GM06990 (cell line): ENCODE data around the gene USP35.

Experiments
- DNase-seq: peaks from one replicate; pipeline ENCODE4 v3.0.0-alpha.2; 2011; ENCODE audit not compliant: insufficient read length; ENCODE audit errors: extremely low read depth
- H3K27me3 ChIP-seq: replicated peaks from 2 replicates; pipeline ENCODE4 v1.6.0; 2011; ENCODE audit warnings: low read length; ENCODE audit not compliant: control insufficient read depth, insufficient read depth
- H3K36me3 ChIP-seq: 2 replicates; pipeline ENCODE4 v1.5.1; 2011; ENCODE audit warnings: low read length; ENCODE audit not compliant: control insufficient read depth, insufficient read depth
- H3K4me3 ChIP-seq: replicated peaks from 2 replicates; pipeline ENCODE4 v1.5.1; 2011; ENCODE audit warnings: low read depth, mild to moderate bottlenecking, control low read depth, low read length
- TF ChIP-seq, protein P1 (sequence below): IDR thresholded peaks from 2 replicates; pipeline ENCODE4 v1.5.1; 2011; ENCODE audit warnings: low read length, control low read depth, mild to moderate bottlenecking, inconsistent platforms; ENCODE audit not compliant: insufficient read depth, poor library complexity, severe bottlenecking

Gene USP35

DNA sequence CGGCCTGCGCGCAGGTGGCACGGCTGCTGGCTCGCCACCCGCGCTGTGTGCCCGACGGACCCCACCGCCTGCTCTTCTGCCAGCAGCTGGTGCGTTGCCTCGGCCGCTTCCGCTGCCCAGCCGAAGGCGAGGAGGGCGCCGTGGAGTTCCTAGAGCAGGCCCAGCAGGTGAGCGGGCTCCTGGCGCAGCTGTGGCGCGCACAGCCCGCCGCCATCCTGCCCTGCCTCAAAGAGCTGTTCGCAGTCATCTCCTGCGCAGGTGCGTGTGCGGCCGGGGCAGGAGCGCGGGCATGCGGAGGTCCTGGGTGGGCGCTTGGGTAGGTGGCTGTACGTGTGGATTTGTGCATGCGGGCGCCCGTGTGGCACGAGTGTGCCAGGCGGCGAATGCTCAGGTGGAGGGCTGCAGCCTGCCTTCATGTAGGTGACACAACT lies 8.0 kb downstream of the USP35 start:
- Histone ChIP-seq H3K27me3 (no peaks in the 10 kb centered on the region), H3K36me3 (peaks cover 9% of the 10 kb centered on the region), H3K4me3 (no peak overlapping the region)
- no peak for DNase-seq
- TF ChIP-seq, protein P1, sequence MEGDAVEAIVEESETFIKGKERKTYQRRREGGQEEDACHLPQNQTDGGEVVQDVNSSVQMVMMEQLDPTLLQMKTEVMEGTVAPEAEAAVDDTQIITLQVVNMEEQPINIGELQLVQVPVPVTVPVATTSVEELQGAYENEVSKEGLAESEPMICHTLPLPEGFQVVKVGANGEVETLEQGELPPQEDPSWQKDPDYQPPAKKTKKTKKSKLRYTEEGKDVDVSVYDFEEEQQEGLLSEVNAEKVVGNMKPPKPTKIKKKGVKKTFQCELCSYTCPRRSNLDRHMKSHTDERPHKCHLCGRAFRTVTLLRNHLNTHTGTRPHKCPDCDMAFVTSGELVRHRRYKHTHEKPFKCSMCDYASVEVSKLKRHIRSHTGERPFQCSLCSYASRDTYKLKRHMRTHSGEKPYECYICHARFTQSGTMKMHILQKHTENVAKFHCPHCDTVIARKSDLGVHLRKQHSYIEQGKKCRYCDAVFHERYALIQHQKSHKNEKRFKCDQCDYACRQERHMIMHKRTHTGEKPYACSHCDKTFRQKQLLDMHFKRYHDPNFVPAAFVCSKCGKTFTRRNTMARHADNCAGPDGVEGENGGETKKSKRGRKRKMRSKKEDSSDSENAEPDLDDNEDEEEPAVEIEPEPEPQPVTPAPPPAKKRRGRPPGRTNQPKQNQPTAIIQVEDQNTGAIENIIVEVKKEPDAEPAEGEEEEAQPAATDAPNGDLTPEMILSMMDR, result no peak

DNA sequence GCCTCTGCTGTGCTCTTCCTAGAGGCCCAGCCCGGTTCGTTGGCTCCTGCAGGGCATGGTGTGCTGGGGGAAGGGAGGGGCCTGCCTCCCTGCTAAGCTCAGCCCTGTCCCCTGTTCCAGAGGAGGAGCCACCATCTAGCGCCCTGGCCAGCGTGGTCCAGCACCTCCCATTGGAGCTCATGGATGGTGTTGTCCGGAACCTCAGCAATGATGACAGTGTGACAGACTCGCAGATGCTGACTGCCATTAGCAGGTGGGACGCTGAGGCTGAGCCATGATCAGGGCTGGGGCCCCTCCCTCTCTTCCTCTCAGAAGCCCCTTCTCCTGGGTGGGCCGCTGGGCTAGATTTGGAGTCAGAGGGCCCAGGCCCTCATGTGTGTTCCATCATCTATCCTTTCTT lies 9.1 kb downstream of the USP35 start:
- H3K36me3 ChIP-seq, result peaks cover 9% of the 10 kb centered on the region
- no peaks in the 10 kb centered on the region for H3K27me3 ChIP-seq
- H3K4me3 ChIP-seq, result no peak overlapping the region
- no peak for DNase-seq
- TF ChIP-seq, protein P1, result no peak

DNA sequence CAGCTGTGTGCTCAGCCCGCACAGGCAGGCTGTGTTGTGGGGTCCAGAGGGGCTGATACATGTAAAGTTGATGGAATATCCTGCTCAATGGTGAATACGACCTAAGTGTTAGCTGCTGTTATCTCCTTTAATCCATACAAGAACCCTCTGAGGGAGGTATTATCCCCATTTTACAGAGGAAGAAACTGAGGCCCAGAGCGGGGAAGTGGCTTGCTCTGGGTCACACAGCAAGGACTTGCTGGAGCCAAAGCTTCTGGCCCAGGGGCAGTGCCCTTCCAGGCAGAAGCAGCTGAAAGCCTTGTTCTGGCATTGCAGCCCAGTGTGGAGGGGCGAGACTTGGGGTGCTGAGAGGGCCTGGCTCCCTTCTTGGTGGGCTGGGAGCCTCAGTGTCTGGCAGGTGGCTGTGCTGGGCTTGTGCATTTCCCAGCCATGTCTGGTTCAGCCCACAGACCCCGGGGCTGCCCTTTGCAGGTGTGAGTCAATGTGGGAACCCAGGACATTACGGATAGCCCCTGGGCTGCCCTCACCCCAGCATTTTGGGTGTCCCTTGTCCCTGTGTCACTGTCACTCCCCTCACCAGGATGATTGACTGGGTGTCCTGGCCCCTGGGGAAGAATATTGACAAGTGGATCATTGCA lies 10.4 kb downstream of the USP35 start:
- H3K36me3 ChIP-seq, result peaks cover 9% of the 10 kb centered on the region
- no peaks in the 10 kb centered on the region for H3K27me3 ChIP-seq
- TF ChIP-seq, protein P1, result no peak
- DNase-seq, result no peak
- H3K4me3 ChIP-seq, result no peak overlapping the region

DNA sequence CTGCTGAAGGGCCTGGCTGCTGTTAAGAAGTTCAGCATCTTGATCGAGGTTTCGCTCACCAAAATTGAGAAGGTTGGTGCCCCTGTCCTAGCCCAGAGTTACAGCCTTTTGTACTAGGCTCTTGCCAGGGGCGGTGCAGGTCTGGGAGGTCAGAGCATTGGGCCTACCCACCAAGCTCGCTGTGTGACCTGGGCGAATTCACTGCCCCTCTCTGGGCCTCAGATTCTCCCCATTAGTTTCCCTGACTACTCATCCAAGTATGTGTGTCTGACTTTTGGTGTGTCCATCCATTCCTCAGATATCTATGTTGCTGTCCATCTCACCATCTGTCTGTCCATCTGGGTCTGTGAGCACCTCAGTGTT lies 10.9 kb downstream of the USP35 start:
- Histone ChIP-seq H3K36me3 (peaks cover 9% of the 10 kb centered on the region), H3K27me3 (no peaks in the 10 kb centered on the region), H3K4me3 (no peak overlapping the region)
- TF ChIP-seq, protein P1, result no peak
- DNase-seq, result no peak

DNA sequence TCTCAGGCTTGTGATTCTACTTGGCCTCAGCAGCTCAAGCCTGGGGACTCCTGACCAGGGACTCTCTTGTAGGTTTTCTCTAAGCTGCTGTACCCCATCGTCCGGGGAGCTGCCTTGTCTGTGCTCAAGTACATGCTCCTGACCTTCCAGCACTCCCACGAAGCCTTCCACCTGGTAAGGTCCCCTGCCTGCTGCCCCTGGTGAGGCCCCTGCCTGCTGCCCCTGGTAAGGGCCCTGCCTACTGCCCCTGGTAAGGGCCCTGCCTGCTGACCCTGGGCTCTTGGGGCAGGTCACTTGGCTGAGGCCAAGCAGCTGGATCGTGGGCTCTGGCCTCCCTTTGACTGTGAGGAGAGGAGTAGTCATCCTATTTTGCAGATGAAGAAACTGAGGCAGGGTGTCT lies 11.3 kb downstream of the USP35 start:
- no peak overlapping the region for H3K4me3 ChIP-seq
- TF ChIP-seq, protein P1, result no peak
- DNase-seq, result no peak
- peaks cover 9% of the 10 kb centered on the region for H3K36me3 ChIP-seq
- H3K27me3 ChIP-seq, result no peaks in the 10 kb centered on the region

DNA sequence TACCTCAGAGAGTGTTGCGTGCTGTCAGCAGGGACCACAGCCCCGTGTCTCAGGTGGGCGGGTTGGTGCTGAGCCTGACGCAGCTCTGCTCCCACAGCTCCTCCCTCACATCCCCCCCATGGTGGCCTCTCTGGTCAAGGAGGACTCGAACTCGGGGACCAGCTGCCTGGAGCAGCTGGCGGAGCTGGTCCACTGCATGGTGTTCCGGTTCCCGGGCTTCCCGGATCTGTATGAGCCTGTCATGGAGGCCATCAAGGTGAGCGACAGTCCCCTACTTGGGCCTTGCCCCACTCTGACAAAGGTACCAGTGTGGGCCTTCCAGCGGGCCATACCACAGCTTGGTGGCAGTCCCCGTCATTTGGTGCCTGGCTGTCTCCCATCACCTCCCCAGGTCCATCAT lies 11.8 kb downstream of the USP35 start:
- Histone ChIP-seq H3K4me3 (no peak overlapping the region), H3K27me3 (no peaks in the 10 kb centered on the region), H3K36me3 (peaks cover 9% of the 10 kb centered on the region)
- no peak for DNase-seq
- TF ChIP-seq, protein P1, result no peak
